Activated gamma-delta T cell (primary cell): ENCODE results near the gene DBN1.
A peak's percentile ranks its signal among the peaks of the same experiment; 100 is the strongest.

Source experiments
- DNase-seq: peaks from one replicate; lab custom pipeline; 2025; lab: John Stamatoyannopoulos, UW

Gene DBN1

GRCh38 chr5:177474002-177474476 is 605 bp upstream of the DBN1 start:
- no peak for DNase-seq

- peak; percentile 50 for DNase-seq
Observed at GRCh38 chr5:177472460-177473442, 683 bp downstream of the DBN1 start.

GRCh38 chr5:177471610-177472356 is 1.7 kb downstream of the DBN1 start:
- DNase-seq: no peak

GRCh38 chr5:177470759-177471536 is 2.5 kb downstream of the DBN1 start:
- DNase-seq: no peak

- no peak for DNase-seq
Observed at GRCh38 chr5:177469750-177470525, 3.5 kb downstream of the DBN1 start.

- no peak for DNase-seq
Observed at GRCh38 chr5:177468685-177469628, 4.5 kb downstream of the DBN1 start.

- no peak for DNase-seq
Observed at GRCh38 chr5:177468329-177468684, 5.1 kb downstream of the DBN1 start.

- DNase-seq: no peak
Observed at GRCh38 chr5:177467436-177467835, 6.0 kb downstream of the DBN1 start.

GRCh38 chr5:177466861-177467260 is 6.6 kb downstream of the DBN1 start:
- no peak for DNase-seq

- no peak for DNase-seq
Observed at GRCh38 chr5:177465044-177465443, 8.4 kb downstream of the DBN1 start.

GRCh38 chr5:177462021-177462670 is 11.3 kb downstream of the DBN1 start:
- DNase-seq: no peak

- DNase-seq: no peak
Observed at GRCh38 chr5:177459819-177460628, 13.4 kb downstream of the DBN1 start.

GRCh38 chr5:177459357-177459756 is 14.1 kb downstream of the DBN1 start:
- no peak for DNase-seq

GRCh38 chr5:177458912-177459350 is 14.5 kb downstream of the DBN1 start:
- DNase-seq: no peak

GRCh38 chr5:177457852-177458681 is 15.4 kb downstream of the DBN1 start:
- DNase-seq: no peak

GRCh38 chr5:177456976-177457851 is 16.2 kb downstream of the DBN1 start:
- DNase-seq: no peak

- no peak for DNase-seq
Observed at GRCh38 chr5:177456591-177456964, 16.9 kb downstream of the DBN1 start.
